HCT116 (cell line): ENCODE measurements around the gene MMS22L. TPM values are rescaled to one million over a fixed set of nuclear protein-coding genes. Genes with fewer than 3 reads are reported as not detected.

Experiments used
- ATAC-seq: fragments of 200-7000 bp; cut with Tn5 transposase; 2 replicates; pipeline ENCODE4 v1.9.1; 2020; ENCODE audit warnings: mild to moderate bottlenecking, moderate library complexity
- BruUV-seq: library from RNA; stranded (reverse); fragments of 400-500 nt; replicated peaks from 2 replicates; lab custom pipeline; 2021; lab: Mats Ljungman, UMichigan
- CTCF ChIA-PET: fragments of 300-600 bp; sonication (Branson Sonifier 250); formaldehyde crosslinking; loops from one replicate; lab custom pipeline; 2021; ENCODE audit warnings: antibody characterized with exemption; lab: Charles Lee
- POLR2A ChIA-PET: fragments of 300-600, 350-600 bp; sonication (Branson Sonifier 250); formaldehyde crosslinking; loops from one replicate; lab custom pipeline; 2021; ENCODE audit warnings: antibody characterized with exemption; lab: Charles Lee
- RAD21 ChIA-PET, 2 experiments: fragments of 300-600 bp; sonication (Branson Sonifier 250); formaldehyde crosslinking; loops; one replicate each; lab custom pipeline; 2023; ENCODE audit warnings: low total read pairs in 2 of 2; ENCODE audit not compliant: uncharacterized antibody in 2 of 2, unreplicated experiment in 2 of 2, low non-redundant PET in 1 of 2; lab: Charles Lee
- DNase-seq: peaks from one replicate; pipeline ENCODE4 v3.0.0-alpha.2; 2010; ENCODE audit warnings: low read depth, low spot score
- H2AFZ ChIP-seq: fragments of 200-600 bp; shearing (Covaris generic), sonication (generic); 2 replicates; pipeline ENCODE4 v1.6.1; 2017; ENCODE audit warnings: low read depth, mixed run types, mixed read lengths, antibody characterized with exemption, low read length; ENCODE audit not compliant: poor library complexity, severe bottlenecking
- H3K27ac ChIP-seq: 2 replicates; pipeline ENCODE4 v1.5.1; 2012; ENCODE audit warnings: low read depth, low read length
- H3K27me3 ChIP-seq: fragments of 200-600 bp; sonication (generic); 2 replicates; pipeline ENCODE4 v1.6.1; 2016; ENCODE audit warnings: mixed run types, low read length, mixed read lengths; ENCODE audit not compliant: insufficient read depth
- H3K36me3 ChIP-seq, 2 experiments: fragments of 200-500 bp in 1 of 2; fragments of 200-600 bp in 1 of 2; sonication (Bioruptor generic) in 1 of 2; sonication (generic) in 1 of 2; 2 replicates each; pipeline versions ENCODE4 v1.5.1 to v1.6.1; 2014 to 2016; ENCODE audit warnings: low read length in 2 of 2, inconsistent platforms in 1 of 2, mixed read lengths in 1 of 2, mixed run types in 1 of 2; ENCODE audit not compliant: insufficient read depth in 2 of 2, control insufficient read depth in 1 of 2
- H3K4me1 ChIP-seq, 2 experiments: fragments of 200-600 bp in 1 of 2; sonication (generic) in 1 of 2; 2 replicates each; pipeline versions ENCODE4 v1.5.1 to v1.6.1; 2012 to 2017; ENCODE audit warnings: low read length in 2 of 2, inconsistent platforms in 1 of 2, mild to moderate bottlenecking in 1 of 2, mixed read lengths in 1 of 2, mixed run types in 1 of 2, moderate library complexity in 1 of 2; ENCODE audit not compliant: insufficient read depth in 2 of 2, control insufficient read depth in 1 of 2
- H3K4me2 ChIP-seq: fragments of 200-600 bp; sonication (generic); 2 replicates; pipeline ENCODE4 v1.6.1; 2017; ENCODE audit warnings: mixed run types, low read length, mixed read lengths
- H3K4me3 ChIP-seq, 2 experiments: fragments of 200-600 bp in 1 of 2; sonication (generic) in 1 of 2; replicated peaks in 1 of 2; 2 replicates each; pipeline ENCODE4 v1.5.1; 2011 to 2016; ENCODE audit warnings: low read length in 2 of 2, control low read depth in 1 of 2, low read depth in 1 of 2, mild to moderate bottlenecking in 1 of 2, mixed read lengths in 1 of 2, mixed run types in 1 of 2
- H3K79me2 ChIP-seq: fragments of 200-600 bp; sonication (generic); 2 replicates; pipeline ENCODE4 v1.6.1; 2017; ENCODE audit warnings: mild to moderate bottlenecking, mixed run types, low read length, moderate library complexity, mixed read lengths; ENCODE audit not compliant: insufficient read depth
- H3K9ac ChIP-seq: fragments of 200-600 bp; sonication (generic); 2 replicates; pipeline ENCODE4 v1.6.1; 2016; ENCODE audit warnings: low read length, mixed read lengths
- H3K9me2 ChIP-seq: fragments of 200-600 bp; sonication (generic), shearing (Covaris generic); 2 replicates; pipeline ENCODE4 v1.6.1; 2017; ENCODE audit warnings: mixed run types, mild to moderate bottlenecking, moderate library complexity; ENCODE audit not compliant: insufficient read depth
- H3K9me3 ChIP-seq, 2 experiments: fragments of 200-500 bp in 1 of 2; fragments of 200-600 bp in 1 of 2; sonication (Bioruptor generic) in 1 of 2; sonication (generic) in 1 of 2; 2 replicates each; pipeline ENCODE4 v1.6.1; 2014 to 2017; ENCODE audit warnings: low read length in 2 of 2, mixed read lengths in 2 of 2, inconsistent platforms in 1 of 2, low read depth in 1 of 2, mild to moderate bottlenecking in 1 of 2, mixed run types in 1 of 2, moderate library complexity in 1 of 2; ENCODE audit not compliant: control insufficient read depth in 1 of 2, insufficient read depth in 1 of 2
- H4K20me1 ChIP-seq: fragments of 200-600 bp; sonication (generic), shearing (Covaris generic); 2 replicates; pipeline ENCODE4 v1.6.1; 2017; ENCODE audit warnings: mixed run types, mild to moderate bottlenecking, moderate library complexity; ENCODE audit not compliant: insufficient read depth
- CBX3 ChIP-seq: IDR thresholded peaks from 2 replicates; pipeline ENCODE4 v1.6.1; 2012; ENCODE audit warnings: low read depth
- CTCF ChIP-seq, 3 experiments: fragments of 200-600 bp in 1 of 3; sonication (generic) in 1 of 3; IDR thresholded peaks in 2 of 3; conservative IDR thresholded peaks in 1 of 3; 2 replicates each; pipeline ENCODE4 v1.5.1; 2012 to 2017; ENCODE audit warnings: low read depth in 2 of 3, low read length in 2 of 3, antibody characterized with exemption in 1 of 3, borderline replicate concordance in 1 of 3, control low read depth in 1 of 3, mild to moderate bottlenecking in 1 of 3, mixed read lengths in 1 of 3, mixed run types in 1 of 3, moderate library complexity in 1 of 3; ENCODE audit not compliant: insufficient read depth in 1 of 3
- FOSL1 ChIP-seq: IDR thresholded peaks from 2 replicates; pipeline ENCODE4 v1.6.1; 2012; ENCODE audit warnings: low read depth
- JUND ChIP-seq: IDR thresholded peaks from 2 replicates; pipeline ENCODE4 v1.6.1; 2012
- RAD21 ChIP-seq: IDR thresholded peaks from 2 replicates; pipeline ENCODE4 v1.6.1; 2012; ENCODE audit warnings: low read depth, mild to moderate bottlenecking
- SIN3A ChIP-seq: IDR thresholded peaks from 2 replicates; pipeline ENCODE4 v1.6.1; 2012; ENCODE audit warnings: low read depth
- SRF ChIP-seq: IDR thresholded peaks from 2 replicates; pipeline ENCODE4 v1.6.1; 2012; ENCODE audit warnings: low read depth
- ZBTB33 ChIP-seq: IDR thresholded peaks from 2 replicates; pipeline ENCODE4 v1.6.1; 2011; ENCODE audit warnings: mild to moderate bottlenecking, low read length, moderate library complexity; ENCODE audit not compliant: insufficient replicate concordance; ENCODE audit errors: extremely low read depth
- ZFX ChIP-seq: fragments of 450-650 bp; IDR thresholded peaks from 2 replicates; pipeline ENCODE4 v1.6.1; 2017
- ZNF274 ChIP-seq: fragments of 200-500 bp; sonication (Bioruptor generic); IDR thresholded peaks from 2 replicates; pipeline ENCODE4 v1.6.1; 2014; ENCODE audit warnings: mild to moderate bottlenecking, low read depth, low read length, inconsistent platforms
- intact Hi-C: fragments of 100-400 bp; cut with micrococcal nuclease; formaldehyde crosslinking; loops from 2 replicates; pipeline ENCODE4 v1.10.0; 2022
- total RNA-seq: library from RNA; stranded (reverse); gene quantifications from one replicate; pipeline ENCODE4 v1.2.1, GENCODE V29; 2021; ENCODE audit not compliant: unreplicated experiment

Gene MMS22L
- total RNA-seq, 1 experiment from 2014 or later = 44.1 TPM

- no peak for TF ChIP-seq JUND
- no peak for TF ChIP-seq RAD21
- no peak for TF ChIP-seq SIN3A
- TF ChIP-seq CBX3 = no peak
- TF ChIP-seq SRF = no peak
- TF ChIP-seq ZBTB33 = no peak
- no peak for TF ChIP-seq FOSL1
- TF ChIP-seq ZFX = no peak
- TF ChIP-seq CTCF (IDR thresholded peaks at IDR 0.05 in 2 of 3, conservative IDR thresholded peaks at IDR 0.05 in 1 of 3; ENCODE audit: borderline replicate concordance in 1 of 3, insufficient read depth in 1 of 3, low read depth in 2 of 3, low read length in 2 of 3) = no peak
- TF ChIP-seq ZNF274 = no peak
- Histone ChIP-seq H4K20me1 (no peaks in the 10 kb centered on the region), H3K4me1 (peaks cover 0 to 15% of the 10 kb centered on the region in 2 experiments), H3K36me3 (peaks cover 18 to 20% of the 10 kb centered on the region in 2 experiments), H3K9ac (peak overlapping the region; percentile 94), H3K27ac (peak overlapping the region; percentile 50), H2AFZ (peak overlapping the region; percentile 91), H3K9me3 (no peaks in the 10 kb centered on the region), H3K4me3 (peak overlapping the region; percentile 92 to 96), H3K27me3 (no peaks in the 10 kb centered on the region), H3K4me2 (peak overlapping the region; percentile 80), H3K9me2 (no peaks in the 10 kb centered on the region), H3K79me2 (peaks cover 49% of the 10 kb centered on the region)
- ATAC-seq (peak; percentile 6; the same call in 1 of the 2 replicates), DNase-seq (no peak)
- ChIA-PET RAD21 (interaction anchor here in 1 of 2 experiments (0.5 kb wide), 1 partner anchor 96 kb away, joined by 3 read pairs; no protein-coding TSS in a partner anchor), POLR2A (no interaction called here), CTCF (no interaction called here)
- no TSS peak for BruUV-seq
- intact Hi-C loops = no loop called here
These were observed 734 bp downstream of the MMS22L start for GRCh38 chr6:97282238-97282725.
